Anterior cingulate cortex (tissue), 58 donors: ENCODE results near the gene ATRAID.

Experiments used
- DNase-seq, 58 donors: peaks; one replicate each; lab custom pipeline; 2025; lab: John Stamatoyannopoulos, UW

Gene ATRAID

GRCh38 chr2:27217173-27218121 is 5.6 kb downstream of the ATRAID start, which contains the start of gene CAD:
TSS of gene CAD (plus strand) at chr2:27217369. CDS start at chr2:27217552, 183 bp downstream.
- peak in 57 of 58 donors; percentile 29 to 88 (median 76) for DNase-seq

DNA sequence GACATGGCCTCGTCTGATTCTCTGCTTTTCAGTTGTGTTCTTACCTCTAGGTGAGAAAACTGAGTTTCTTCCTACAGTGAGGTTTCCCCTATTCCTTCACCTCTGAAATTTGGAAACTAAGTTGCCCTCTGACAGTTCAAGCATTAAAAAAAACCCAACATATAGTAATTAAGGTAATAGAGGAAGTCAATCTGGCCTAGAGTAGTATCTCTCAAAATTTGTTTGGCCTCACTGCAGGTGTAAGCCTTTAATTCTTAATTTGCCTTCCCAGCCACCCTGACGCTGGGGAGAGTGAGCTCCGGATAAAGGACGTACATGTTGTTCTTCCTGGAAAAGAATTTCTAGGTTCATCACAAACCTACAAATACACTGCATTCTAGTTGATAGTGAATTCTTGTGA is 6.8 kb downstream of the ATRAID start:
- no peak for DNase-seq

GRCh38 chr2:27219091-27219490 is 7.2 kb downstream of the ATRAID start:
- DNase-seq, result no peak

GRCh38 chr2:27220091-27220490 is 8.2 kb downstream of the ATRAID start:
- no peak for DNase-seq

GRCh38 chr2:27221166-27221565 is 9.3 kb downstream of the ATRAID start:
- DNase-seq, result no peak

GRCh38 chr2:27222407-27222806 is 10.6 kb downstream of the ATRAID start:
- DNase-seq, result no peak

DNA sequence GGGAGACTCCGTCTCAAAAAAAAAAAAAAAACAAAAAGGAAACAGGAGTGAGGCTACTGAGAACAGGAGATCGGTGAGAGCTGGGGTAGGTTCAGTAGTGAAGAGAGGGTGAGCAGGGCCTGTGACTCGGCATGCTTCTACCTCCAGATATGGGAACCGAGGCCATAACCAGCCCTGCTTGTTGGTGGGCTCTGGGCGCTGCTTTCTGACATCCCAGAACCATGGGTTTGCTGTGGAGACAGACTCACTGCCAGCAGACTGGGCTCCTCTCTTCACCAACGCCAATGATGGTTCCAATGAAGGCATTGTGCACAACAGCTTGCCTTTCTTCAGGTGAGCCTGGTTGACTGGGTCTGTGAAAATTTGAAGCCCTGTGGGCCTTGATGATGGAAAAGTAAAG is 11.6 kb downstream of the ATRAID start:
- DNase-seq, result no peak

GRCh38 chr2:27225526-27225925 is 13.7 kb downstream of the ATRAID start:
- DNase-seq, result no peak

DNA sequence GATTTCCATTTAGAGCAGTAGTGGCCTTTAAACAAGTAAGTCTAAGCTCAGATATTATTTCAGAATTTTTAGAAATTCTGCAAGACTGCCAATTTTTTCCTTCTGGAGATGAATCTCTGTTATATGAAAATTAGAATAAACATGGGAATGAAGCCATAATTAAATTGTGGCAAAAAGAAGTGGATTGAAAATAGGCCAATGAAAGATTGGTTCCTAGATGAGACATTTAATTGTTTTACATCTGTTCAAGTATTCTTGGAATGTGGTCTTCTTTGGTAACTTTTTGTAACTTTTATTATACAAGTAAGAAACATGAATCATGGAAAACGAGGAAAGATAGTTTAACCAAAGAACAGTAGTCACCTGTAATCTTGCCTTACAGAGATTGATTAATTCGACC is 15.7 kb downstream of the ATRAID start:
- DNase-seq, result no peak

GRCh38 chr2:27231921-27232320 is 20.1 kb downstream of the ATRAID start:
- DNase-seq, result no peak

DNA sequence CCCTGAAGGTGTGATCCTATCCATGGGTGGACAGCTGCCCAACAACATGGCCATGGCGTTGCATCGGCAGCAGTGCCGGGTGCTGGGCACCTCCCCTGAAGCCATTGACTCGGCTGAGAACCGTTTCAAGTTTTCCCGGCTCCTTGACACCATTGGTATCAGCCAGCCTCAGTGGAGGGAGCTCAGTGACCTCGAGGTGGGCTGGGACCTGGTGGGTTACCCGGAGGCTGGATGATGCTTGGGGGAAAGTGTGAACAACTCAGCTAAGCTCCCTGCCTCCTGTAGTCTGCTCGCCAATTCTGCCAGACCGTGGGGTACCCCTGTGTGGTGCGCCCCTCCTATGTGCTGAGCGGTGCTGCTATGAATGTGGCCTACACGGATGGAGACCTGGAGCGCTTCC is 21.5 kb downstream of the ATRAID start:
- DNase-seq, result no peak

- no peak for DNase-seq
These were observed 24.3 kb downstream of the ATRAID start for GRCh38 chr2:27236136-27236535.

DNA sequence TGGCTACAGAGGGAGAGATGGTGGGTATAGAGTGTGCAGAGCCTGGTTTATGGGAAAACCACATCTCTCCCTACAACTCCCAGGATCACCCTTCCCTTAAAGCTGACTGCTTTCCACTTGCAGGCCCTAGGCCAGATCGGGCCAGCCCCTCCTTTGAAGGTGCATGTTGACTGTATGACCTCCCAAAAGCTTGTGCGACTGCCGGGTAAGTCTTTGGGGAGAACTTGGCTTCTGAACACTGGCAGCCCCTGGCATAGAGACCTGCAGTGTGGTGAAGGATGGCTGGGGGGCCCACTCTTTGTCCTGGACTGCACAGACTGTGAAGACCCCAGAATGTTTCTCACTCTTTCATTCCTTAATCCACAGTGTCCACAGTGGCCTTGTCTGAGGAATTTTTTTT is 24.8 kb downstream of the ATRAID start:
- DNase-seq, result no peak

DNA sequence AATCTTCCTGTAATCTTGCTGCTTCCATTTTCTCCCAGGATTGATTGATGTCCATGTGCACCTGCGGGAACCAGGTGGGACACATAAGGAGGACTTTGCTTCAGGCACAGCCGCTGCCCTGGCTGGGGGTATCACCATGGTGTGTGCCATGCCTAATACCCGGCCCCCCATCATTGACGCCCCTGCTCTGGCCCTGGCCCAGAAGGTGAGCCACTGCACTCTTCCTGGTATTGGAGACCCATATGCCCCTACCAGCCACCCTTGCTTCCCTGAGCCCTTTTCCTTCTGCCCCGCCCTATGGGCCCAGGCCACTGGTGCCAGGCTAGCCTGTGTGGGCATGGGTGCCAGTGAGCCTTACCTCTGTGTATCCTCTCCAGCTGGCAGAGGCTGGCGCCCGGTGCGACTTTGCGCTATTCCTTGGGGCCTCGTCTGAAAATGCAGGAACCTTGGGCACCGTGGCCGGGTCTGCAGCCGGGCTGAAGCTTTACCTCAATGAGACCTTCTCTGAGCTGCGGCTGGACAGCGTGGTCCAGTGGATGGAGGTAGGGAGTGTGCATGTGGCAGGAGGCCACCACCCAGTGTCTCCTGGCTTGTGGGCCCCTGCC is 25.6 kb downstream of the ATRAID start:
- no peak for DNase-seq

DNA sequence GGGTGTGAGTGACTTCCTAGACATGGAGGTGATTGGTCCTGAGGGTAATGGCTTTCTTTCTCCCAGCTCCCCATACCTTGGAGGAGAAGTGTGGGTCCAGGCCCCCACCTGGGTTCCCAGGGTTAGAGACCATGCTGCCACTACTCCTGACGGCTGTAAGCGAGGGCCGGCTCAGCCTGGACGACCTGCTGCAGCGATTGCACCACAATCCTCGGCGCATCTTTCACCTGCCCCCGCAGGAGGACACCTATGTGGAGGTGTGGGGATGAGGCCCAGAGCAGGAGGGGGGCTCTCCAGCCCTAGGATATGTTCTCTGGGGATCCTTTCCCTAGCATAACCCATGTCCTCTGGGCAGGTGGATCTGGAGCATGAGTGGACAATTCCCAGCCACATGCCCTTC is 27.1 kb downstream of the ATRAID start:
- no peak for DNase-seq

GRCh38 chr2:27240406-27240805 is 28.6 kb downstream of the ATRAID start:
- DNase-seq, result no peak

GRCh38 chr2:27241761-27242613 is 30.1 kb downstream of the ATRAID start:
- DNase-seq, result no peak

DNA sequence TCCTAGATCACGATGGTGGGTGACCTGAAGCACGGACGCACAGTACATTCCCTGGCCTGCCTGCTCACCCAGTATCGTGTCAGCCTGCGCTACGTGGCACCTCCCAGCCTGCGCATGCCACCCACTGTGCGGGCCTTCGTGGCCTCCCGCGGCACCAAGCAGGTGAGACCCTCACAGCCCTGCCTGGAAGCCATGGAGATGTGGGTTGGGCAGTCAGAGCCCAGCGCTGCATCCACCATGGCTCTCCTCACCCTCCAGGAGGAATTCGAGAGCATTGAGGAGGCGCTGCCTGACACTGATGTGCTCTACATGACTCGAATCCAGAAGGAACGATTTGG is 30.7 kb downstream of the ATRAID start:
- DNase-seq, result no peak

DNA sequence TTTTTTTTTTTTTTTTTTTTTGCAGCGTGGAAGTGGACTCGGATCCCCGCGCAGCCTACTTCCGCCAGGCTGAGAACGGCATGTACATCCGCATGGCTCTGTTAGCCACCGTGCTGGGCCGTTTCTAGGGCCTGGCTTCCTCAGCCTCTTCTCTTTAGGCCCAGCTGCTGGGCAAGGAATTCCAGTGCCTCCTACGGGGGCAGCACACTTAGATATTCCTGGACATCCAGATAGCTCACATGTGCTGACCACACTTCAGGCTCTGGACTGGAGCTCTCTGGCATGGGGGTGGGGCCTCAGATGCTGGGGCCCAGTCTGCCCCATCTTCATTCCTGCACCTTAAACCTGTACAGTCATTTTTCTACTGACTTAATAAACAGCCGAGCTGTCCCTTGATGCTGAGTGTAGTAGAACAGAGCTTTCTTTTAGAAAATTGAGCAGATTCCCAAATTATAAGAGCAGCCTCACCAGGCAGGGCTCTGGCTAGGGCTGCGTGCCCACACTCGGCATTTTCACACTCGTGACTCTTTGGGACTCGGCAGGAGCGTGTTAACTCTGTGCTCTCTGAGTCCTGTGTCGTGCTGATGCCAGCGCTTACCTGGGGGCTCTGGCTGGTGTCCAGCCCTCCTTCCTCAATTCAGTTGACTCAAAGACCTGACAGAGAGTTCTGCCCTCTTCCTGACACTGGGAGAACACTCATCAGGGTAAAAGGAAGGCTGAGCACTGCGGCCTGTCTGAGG is 31.7 kb downstream of the ATRAID start:
- DNase-seq, result no peak

GRCh38 chr2:27245116-27245515 is 33.3 kb downstream of the ATRAID start:
- no peak for DNase-seq
